Hematopoietic multipotent progenitor cell treated with erythropoietin and hydrocortisone succinate and interleukin-3 and kit ligand, for 8 days (in vitro differentiated cells): ENCODE measurements around the gene CSNK2B.

Source experiments
- DNase-seq: peaks from one replicate; pipeline ENCODE4 v3.0.0-alpha.2; 2015

Gene CSNK2B

DNA sequence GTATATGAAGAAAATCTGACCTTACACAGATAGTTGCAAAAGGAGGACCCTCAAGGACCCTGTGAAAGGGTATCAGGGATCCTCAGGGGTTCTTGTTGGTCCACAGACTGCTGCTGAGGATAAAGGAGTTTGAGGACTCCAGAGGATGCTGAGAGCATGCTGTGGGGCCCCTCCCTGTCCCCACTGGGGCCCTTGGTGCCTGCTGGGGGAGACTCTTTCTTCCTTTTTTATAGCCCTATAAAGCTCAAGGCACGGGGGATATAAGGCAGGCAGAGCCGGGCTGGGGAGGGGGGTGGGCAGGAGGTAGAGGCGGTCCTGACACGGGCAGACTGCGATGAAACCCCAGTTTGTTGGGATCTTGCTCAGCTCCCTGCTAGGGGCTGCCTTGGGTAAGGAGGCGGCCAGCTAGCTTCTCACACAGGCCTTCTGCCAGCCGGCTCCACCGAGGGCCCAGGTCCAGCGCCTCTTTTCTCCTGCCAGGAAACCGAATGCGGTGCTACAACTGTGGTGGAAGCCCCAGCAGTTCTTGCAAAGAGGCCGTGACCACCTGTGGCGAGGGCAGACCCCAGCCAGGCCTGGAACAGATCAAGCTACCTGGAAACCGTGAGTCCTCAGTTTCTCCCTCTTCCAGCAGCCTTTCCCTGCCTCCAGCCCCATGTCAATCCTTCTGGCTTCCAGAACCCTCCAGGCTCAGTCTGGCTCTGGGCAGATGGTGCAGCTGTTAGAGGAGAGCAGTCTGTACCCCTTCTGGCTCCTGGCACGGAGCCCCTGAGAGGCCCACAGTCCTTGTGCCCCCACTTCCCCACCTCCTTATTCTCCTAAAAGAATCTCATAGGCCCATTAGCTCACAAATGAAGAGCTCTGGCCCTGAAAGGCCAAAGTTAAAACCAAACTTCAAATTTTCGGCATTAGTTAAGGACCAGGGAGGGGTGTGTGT, 49.4 kb downstream of the CSNK2B start, which contains the start of gene LY6G6D:
Gene LY6G6D (plus strand): TSS at position 327 of the 937 bp plus-strand sequence. CDS start 8 bp downstream, at position 335.
- no peak for DNase-seq

- DNase-seq, result no peak
Observed at GRCh38 chr6:31717499-31718222, 51.8 kb downstream of the CSNK2B start.

GRCh38 chr6:31718265-31718664, 52.4 kb downstream of the CSNK2B start:
- no peak for DNase-seq

DNA sequence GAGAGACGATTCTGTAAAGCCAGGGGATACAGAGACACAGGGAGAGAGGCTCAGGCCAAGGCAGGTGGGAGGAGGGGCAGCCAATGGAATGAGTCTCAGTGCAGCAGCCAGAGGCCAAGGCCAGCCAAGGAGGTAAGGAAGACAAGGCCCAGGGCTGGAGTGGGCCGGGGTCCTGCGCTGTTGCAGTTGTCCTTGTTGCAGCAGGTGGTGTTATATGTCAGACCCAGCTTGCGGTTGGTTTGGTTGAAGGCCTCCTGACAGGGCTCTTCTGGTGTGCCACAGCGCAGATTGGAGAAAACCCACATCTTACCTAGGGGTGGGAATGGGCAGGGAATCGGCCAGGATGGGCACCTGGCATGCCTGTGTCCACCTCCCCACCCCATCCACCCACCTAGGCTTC, 53.1 kb downstream of the CSNK2B start:
- no peak for DNase-seq
